ENCODE results near the gene HPX.
A peak's percentile ranks its signal among the peaks of the same experiment; 100 is the strongest.
"Not testable (repeated sequence)": the region's sequence is repeated elsewhere in the genome, so short reads cannot be mapped to it uniquely, and the experiment has no call there.

HPX gene

DNA sequence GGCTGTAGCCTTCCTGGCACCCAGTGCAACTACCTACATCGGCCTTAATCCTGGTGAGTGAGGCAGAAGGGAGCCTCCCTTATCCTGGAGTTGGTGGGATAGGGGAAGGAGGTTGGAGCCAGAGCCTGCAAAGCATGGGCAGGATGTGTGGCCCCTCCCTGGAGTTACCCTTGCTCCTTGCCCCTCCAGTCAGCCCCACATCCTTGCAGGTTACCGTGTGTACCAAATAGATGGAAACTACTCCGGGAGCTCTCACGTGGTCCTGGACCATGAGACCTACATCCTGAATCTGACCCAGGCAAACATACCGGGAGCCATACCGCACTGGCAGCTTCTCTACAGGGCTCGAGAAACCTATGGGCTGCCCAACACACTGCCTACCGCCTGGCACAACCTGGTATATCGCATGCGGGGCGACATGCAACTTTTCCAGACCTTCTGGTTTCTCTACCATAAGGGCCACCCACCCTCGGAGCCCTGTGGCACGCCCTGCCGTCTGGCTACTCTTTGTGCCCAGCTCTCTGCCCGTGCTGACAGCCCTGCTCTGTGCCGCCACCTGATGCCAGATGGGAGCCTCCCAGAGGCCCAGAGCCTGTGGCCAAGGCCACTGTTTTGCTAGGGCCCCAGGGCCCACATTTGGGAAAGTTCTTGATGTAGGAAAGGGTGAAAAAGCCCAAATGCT lies 46.7 kb downstream of the HPX start:
- H3K4me3 ChIP-seq (ENCODE audit: low read depth, low read length) = no peak overlapping the region

DNA sequence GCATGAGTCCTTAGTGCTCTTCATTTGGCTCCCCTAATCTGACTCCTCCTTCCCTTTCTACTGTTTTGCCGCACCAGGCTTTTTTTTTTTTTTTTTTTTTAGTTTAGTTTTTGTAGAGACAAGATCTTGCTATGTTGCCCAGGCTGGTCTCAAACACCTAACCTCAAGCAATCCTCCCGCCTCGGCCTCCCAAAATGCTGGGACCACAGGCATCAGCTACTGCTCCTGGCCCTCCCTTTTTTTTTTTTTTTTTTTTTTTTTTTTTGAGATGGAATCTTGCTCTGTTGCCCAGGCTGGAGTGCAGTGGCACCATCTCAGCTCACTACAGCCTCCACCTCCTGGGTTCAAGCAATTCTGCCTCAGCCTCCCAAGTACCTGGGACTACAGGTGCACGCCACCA lies 48.5 kb downstream of the HPX start:
- not testable (repeated sequence) for H3K4me3 ChIP-seq (ENCODE audit: low read depth, low read length)

DNA sequence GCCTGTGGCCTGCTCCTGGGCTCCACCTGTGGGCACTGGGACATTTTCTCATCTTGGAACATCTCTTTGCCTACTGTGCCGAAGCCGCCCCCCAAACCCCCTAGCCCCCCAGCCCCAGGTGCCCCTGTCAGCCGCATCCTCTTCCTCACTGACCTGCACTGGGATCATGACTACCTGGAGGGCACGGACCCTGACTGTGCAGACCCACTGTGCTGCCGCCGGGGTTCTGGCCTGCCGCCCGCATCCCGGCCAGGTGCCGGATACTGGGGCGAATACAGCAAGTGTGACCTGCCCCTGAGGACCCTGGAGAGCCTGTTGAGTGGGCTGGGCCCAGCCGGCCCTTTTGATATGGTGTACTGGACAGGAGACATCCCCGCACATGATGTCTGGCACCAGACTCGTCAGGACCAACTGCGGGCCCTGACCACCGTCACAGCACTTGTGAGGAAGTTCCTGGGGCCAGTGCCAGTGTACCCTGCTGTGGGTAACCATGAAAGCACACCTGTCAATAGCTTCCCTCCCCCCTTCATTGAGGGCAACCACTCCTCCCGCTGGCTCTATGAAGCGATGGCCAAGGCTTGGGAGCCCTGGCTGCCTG lies 49.2 kb downstream of the HPX start:
- no peak overlapping the region for H3K4me3 ChIP-seq (ENCODE audit: low read depth, low read length)

DNA sequence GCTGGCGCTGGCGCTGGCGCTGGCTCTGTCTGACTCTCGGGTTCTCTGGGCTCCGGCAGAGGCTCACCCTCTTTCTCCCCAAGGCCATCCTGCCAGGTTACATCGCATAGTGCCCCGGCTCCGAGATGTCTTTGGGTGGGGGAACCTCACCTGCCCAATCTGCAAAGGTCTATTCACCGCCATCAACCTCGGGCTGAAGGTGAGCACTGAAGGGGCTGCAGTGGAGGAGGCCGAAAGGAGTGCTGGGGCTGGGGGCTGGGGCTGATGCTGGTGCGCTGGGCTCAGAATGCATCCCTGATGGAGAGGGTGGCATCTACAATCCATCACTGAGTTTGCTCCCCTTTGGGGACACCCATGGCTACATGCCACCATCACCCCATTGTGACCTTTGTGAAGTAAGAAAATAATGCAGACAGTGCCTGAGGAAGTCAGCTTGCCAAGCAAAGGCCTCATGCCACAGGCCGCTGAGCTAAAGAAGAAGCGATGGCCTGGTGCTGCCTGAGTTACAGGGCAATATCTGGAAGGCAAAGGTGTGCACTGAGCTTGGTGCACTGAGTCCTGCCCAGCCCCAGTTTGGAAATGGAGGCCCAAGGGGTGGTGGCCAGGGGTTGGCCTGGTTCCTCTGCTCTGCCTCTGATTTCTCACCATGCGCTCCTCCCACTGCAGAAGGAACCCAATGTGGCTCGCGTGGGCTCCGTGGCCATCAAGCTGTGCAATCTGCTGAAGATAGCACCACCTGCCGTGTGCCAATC lies 49.9 kb downstream of the HPX start:
- peak overlapping the region; percentile 54 for H3K4me3 ChIP-seq (ENCODE audit: low read depth, low read length)

DNA sequence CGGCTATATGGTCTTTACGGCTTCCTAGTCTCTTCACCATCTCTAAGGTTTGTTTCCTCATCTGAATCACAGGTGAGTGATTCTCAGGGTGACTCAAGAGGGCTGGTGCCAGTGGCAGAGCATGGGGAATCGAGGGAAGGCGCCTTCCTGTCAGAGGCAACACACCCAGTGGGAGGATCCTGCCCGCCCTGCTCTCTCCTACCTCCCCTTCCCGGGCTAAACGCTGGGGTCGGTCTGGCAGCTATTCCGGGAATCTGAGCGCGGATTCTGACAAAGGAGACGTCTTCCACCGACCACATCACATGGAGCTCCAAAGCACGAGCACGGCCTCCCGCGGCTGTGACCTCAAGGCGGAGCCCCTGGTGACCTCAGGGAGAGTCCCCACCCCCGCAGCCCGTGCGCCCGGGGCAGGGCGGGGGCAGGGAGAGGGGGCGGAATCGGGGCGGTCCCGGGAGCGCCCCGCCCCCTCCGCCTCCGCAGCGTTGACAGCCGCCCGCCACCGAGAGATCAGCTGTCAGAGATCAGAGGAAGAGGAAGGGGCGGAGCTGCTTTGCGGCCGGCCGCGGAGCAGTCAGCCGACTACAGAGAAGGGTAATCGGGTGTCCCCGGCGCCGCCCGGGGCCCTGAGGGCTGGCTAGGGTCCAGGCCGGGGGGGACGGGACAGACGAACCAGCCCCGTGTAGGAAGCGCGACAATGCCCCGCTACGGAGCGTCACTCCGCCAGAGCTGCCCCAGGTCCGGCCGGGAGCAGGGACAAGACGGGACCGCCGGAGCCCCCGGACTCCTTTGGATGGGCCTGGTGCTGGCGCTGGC lies 50.7 kb downstream of the HPX start, which contains the start of gene SMPD1:
SMPD1 (plus strand) TSS at position 570 of the 813 bp plus-strand sequence; CDS start at position 695, 125 bp downstream.
- peak within 1 kb of the TSS; percentile 54 for H3K4me3 ChIP-seq (ENCODE audit: low read depth, low read length)

DNA sequence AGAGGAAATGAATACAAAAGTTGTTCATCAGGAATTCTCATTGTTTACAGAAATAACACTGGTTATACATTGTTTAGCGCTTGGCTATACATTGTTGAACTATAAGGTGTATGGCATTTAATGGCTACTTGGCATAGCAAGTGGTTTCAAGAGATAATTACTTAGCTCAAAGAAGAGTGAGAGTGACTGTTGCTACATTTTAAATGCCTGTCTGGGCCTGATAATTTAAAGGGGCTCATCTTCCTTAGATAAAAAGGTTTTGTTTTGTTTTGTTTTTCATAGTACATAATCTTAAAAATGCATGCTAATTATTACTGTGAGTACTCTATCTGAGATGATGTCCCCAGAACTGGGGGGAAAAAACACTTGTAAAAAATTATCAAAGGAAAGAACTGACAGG lies 52.0 kb downstream of the HPX start:
- no peak overlapping the region for H3K4me3 ChIP-seq (ENCODE audit: low read depth, low read length)

DNA sequence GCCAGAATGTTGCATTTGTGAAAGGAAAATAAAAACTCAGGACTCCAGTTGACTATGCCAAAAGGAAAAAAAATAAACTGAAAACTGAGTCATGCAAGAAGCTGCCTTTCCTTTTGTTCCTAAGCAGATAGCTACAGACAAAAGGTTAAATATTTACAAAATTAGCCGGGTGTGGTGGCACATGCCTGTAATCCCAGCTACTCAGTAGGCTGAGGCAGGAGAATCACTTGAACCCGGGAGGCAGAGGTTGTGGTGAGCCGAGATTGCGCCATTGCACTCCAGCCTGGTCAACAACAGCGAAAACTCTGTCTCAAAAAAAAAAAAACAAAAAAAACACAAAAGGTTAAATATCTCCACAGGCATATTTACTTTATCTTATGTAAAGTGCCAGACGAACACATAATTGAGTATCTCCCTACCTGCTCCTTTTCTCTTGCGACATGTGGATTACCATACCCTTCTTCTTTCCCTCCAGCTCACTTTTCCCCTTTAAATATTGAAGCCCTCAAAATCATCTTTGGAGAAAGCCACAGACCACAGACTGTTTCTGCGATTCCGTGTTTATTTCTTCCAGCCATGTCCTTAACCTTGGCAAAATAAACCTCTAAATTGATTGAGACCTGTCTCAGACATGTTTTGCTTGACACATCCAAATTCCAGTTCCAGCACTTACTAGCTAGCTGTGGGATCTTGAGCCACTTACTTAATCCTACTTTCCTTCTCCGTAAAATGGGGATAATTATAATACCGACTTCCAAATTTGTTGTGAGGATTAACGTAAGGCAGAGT lies 52.8 kb downstream of the HPX start:
- H3K4me3 ChIP-seq (ENCODE audit: low read depth, low read length) = no peak overlapping the region

DNA sequence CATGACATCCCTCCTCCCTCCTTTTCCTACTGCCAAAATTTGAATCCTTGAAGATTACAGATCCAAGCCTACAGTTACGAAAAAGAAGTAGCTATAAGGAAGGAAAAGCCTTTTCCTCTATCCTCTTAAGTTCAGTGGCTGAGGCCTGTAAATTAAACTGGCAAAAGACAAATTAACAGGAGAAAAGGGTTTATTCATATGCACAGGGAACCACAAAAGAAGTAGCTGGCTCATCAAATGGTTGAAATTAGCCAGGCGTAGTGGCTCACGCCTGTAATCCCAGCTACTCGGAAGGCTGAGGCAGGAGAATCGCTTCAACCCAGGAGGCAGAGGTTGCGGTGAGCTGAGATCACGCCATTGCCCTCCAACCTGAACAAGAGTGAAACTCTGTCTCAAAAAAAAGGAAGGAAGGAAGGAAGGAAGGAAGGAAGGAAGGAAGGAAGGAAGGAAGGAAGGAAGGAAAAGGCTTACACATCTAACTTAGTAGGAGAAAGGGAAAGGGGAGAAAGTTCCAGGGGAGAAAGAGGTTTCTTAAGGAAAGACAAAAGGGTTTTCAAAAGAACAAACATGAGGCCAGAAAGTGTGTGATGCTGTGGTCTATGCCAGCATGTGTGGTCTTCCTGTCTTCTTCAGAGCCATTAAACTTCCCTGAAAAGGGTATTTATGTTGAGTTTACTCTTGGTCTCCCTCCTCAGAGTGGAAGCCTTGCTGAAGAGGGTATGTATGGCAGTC lies 55.6 kb downstream of the HPX start:
- H3K4me3 ChIP-seq (ENCODE audit: low read depth, low read length) = no peak overlapping the region

Measured in iPS-11a (cell line).